ENCODE results near the gene RHOV.

RHOV gene

GRCh38 chr15:40843885-40844695 is 29.9 kb downstream of the RHOV start, which contains the start of gene SPINT1:
TSS of gene SPINT1 (plus strand) at chr15:40844048. CDS start at chr15:40844555, 507 bp downstream.
- DNase-seq, result no peak

GRCh38 chr15:40843261-40843884 is 30.7 kb downstream of the RHOV start:
- no peak for DNase-seq

- no peak for DNase-seq
These were observed 32.3 kb downstream of the RHOV start for GRCh38 chr15:40841741-40842140.

GRCh38 chr15:40838756-40839155 is 35.3 kb downstream of the RHOV start:
- DNase-seq, result no peak

- DNase-seq, result no peak
These were observed 38.0 kb downstream of the RHOV start for GRCh38 chr15:40836020-40836419.

- DNase-seq, result no peak
These were observed 41.1 kb downstream of the RHOV start for GRCh38 chr15:40832903-40833302.

- no peak for DNase-seq
These were observed 42.2 kb downstream of the RHOV start for GRCh38 chr15:40831861-40832260.

- DNase-seq, result no peak
These were observed 43.1 kb downstream of the RHOV start for GRCh38 chr15:40830884-40831283.

GRCh38 chr15:40829115-40829514 is 44.9 kb downstream of the RHOV start:
- DNase-seq, result no peak

GRCh38 chr15:40828447-40829036 is 45.5 kb downstream of the RHOV start, which contains the start of gene PPP1R14D:
TSS of gene PPP1R14D (minus strand) at chr15:40828708. CDS start at chr15:40828641, 67 bp downstream.
- no peak for DNase-seq

- DNase-seq, result no peak
These were observed 47.5 kb downstream of the RHOV start for GRCh38 chr15:40826423-40827075.

GRCh38 chr15:40825661-40826422 is 48.2 kb downstream of the RHOV start:
- no peak for DNase-seq

GRCh38 chr15:40823572-40824343 is 50.3 kb downstream of the RHOV start:
- no peak for DNase-seq
